HG03439 (cell line): ENCODE data around the gene NRN1L.
"Not testable (repeated sequence)": the region's sequence is repeated elsewhere in the genome, so short reads cannot be mapped to it uniquely, and the experiment has no call there.

Experiments used
- ATAC-seq: cut with Tn5 transposase; IDR thresholded peaks from one replicate; pipeline ENCODE4 v1.9.1; 2021; ENCODE audit warnings: mild to moderate bottlenecking, moderate library complexity; ENCODE audit not compliant: unreplicated experiment

Gene NRN1L

GRCh38 chr16:67884684-67885083 is at the start of gene NRN1L:
Gene NRN1L (plus strand): TSS chr16:67884885. CDS start chr16:67884904, 19 bp downstream.
- no peak for ATAC-seq

DNA sequence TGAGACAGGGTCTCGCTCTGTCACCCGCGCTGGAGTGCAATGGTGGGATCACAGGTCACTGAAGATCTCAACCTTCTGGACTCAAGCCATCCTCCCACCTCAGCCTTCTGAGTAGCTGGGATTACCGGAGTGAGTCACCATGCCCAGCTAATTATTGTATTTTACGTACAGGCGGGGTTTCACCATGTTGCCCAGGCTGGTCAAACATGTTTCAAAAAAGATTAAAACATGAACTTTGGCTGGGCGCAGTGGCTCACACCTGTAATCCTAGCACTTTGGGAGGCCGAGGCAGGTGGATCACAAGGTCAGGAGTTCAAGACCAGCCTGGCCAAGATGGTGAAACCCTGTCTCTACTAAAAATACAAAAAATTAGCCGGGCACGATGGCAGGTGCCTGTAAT is 47.5 kb upstream of the NRN1L start:
- ATAC-seq: not testable (repeated sequence)

- no peak for ATAC-seq
These were observed 46.9 kb upstream of the NRN1L start for GRCh38 chr16:67837811-67838210.

GRCh38 chr16:67841198-67841815 is 43.4 kb upstream of the NRN1L start:
- ATAC-seq: no peak

DNA sequence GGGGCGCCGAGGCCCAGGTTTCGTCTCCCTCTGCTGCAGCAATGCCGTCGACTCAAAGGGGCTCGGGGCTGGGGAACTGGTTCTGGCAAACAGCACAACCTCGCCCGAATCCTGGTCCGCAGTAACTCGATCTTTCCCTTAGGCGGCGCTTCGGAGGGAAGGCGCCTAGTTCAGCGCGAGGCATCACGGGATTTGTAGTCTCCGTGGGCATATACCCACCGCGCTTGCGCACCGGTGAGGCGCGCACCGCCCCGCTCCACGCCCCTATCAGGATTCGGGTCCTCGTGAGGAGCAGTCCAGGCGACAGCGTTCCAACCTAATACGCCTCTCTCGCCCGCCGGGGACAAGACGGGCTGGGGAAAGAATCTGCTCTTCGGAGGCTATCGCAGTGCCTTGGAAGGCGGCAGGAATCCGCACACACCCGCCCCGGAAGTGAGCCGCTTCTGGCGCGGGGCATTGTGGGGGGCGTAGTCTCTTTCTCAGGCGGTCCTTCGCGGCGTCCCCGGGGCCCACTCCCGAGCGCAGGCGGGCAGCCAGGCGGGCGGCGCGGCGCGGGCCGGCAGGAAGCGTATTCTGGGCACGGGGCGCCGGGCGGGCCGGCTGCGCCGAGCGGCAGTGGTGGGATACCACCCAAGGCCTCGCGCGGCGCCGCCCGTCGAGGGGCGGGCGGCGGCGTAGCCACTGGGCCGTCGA is 42.7 kb upstream of the NRN1L start, which contains the start of gene THAP11:
Gene THAP11 (plus strand): TSS at position 505 of the 693 bp plus-strand sequence. CDS start 235 bp downstream, outside the sequence.
- ATAC-seq: peak; percentile 44

GRCh38 chr16:67842509-67843342 is 42.0 kb upstream of the NRN1L start:
- peak; percentile 7 for ATAC-seq

- ATAC-seq: no peak
These were observed 41.3 kb upstream of the NRN1L start for GRCh38 chr16:67843343-67843765.

- no peak for ATAC-seq
These were observed 40.2 kb upstream of the NRN1L start for GRCh38 chr16:67844497-67844896.

DNA sequence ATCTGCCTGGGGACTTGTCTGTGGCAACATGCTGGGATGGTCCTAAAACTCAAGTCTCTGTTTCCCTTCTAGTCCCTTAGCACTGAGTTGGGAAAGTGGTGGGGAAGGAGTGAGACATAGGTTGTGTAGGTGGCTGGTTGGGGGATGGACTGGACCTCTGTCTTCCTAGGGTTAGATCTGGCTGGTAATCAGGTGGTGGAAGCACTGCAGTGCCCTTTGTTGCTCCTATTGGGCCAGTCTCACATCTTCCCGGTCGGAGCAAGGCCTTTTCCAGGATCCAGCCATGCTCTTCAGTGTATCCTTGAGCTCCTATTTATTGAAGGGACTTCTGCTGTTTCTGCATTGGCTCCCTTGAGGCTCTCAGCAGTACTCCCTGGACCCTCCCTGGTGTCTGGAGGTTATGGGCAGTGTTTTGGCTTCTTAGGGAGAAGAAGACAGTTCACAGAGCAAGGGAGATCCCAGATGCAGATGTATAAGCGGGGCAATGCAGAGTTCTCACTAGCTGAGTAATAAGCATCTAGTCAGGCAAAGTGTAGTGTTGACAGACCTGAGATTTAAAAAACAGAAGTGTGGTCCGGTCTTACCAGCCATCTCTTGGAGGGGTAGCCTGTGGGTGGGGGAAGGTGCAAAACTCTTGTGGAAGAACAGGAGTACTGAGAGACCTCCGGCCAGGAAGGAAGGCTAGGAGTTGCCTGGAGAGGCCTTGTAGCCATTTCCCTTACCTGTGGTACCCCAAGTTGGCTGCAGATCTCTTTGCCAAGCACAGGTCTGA is 39.2 kb upstream of the NRN1L start:
- no peak for ATAC-seq

DNA sequence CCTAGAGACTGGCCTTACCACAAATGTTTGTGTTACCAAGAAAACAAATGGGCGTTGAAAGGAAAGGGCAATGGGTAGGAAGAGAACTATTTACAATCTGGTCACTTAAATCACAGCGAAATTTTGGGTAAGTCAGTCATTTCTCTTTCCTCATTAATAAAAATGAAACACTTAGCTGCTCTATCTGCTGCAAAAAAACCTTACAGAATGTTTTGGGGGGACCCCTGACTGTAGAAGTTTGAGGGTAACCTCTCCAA is 38.7 kb upstream of the NRN1L start:
- no peak for ATAC-seq

DNA sequence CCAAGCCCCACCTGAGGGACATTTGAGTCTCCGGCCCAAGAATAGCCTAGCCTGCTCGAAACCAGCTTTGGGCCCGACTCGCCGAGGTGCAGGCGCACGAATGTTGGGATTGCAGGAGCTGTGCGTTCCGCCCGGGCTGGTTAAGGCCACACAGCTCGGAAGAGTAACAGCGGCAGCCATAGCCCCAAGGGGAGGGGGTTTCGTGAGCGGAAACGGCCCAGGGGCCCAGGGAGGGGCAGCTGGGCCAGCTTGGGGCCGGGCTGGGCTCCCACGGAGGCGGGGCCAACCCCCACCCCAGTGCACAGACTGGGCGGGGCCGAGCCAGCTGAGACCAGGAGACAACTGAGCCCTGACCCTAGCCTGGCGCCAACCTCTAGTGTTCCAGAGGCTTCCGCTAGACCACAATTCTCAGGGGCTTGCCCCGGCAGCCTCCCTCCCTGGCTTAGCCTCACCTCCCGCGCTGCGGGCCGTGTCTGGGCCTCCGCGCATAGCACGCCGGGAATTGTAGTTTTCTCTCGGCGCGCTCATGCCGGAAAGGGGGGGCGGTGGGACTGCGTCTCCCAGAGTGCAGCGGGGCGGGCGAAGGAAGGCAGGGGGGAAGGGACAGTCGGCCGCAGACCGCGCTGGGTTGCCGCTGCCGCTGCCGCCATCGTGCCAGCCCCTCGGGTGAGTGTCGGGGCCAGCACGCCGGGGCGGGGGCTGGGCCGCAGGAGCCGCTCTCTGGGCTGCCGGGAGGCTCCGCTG is 38.2 kb upstream of the NRN1L start, which contains the start of gene NUTF2:
Gene NUTF2 (plus strand): TSS at position 614 of the 744 bp plus-strand sequence. CDS start 18,198 bp downstream, outside the sequence.
- peak; percentile 56 for ATAC-seq

DNA sequence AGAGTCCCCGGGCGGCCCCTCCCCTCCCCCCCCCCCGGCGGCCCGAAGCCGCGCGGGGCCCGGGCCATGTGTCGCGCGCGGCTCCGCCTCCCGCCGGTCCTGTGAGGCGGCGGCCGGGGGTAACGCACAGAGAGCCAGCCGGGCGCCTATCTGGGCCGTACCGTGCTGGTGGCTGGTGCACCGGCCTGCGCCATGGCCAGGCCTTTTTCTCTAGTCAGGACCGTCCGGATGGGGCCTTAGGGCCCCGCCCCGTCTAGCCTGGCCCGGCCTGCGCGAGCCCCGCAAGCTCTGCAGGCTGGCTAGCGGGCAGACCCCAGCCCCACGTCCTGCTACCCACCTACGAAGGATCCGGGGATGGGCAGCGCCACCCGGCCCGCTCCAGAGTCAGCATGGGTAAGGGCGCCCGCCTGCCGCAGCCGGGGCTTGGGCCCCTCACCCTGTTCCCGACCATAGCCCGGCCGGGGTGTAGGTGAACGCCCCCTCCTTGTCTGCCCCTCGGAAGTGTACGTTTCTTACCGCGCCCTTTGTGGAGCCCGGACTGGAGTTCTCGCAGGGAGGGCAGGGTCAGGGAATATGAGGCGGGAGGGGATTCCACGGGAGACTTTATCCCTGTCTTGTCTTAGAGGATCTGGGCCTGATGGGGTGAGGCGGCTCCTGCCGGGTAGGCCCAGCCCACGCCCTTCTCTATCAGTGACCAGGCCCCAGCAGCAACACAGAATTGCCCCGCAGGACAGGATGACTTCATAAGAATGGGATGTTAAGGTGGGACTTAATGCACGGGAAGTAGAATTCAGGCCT is 37.4 kb upstream of the NRN1L start, which contains the start of gene CENPT:
Gene CENPT (minus strand): TSS at position 630 of the 798 bp plus-strand sequence. CDS start 13,834 bp downstream, outside the sequence.
- peak; percentile 37 for ATAC-seq

DNA sequence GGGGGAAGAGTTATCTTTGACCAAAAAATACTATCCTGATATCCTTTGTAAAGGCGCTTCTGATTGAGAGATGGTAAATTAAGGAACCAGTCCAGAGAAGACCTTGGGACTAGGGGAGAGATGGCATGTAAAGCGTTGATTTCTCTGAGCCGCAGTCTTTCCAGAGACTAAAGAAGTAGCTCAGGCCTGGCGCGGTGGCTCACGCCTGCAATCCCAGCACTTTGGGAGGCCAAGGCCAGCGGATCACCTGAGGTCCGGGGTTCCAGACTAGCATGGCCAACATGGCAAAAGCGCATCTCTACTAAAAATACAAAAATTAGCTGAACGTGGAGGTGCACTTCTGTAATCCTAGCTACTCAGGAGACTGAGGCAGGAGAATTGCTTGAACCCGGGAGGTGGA is 36.6 kb upstream of the NRN1L start:
- ATAC-seq: no peak

- no peak for ATAC-seq
These were observed 31.0 kb upstream of the NRN1L start for GRCh38 chr16:67853670-67854069.

DNA sequence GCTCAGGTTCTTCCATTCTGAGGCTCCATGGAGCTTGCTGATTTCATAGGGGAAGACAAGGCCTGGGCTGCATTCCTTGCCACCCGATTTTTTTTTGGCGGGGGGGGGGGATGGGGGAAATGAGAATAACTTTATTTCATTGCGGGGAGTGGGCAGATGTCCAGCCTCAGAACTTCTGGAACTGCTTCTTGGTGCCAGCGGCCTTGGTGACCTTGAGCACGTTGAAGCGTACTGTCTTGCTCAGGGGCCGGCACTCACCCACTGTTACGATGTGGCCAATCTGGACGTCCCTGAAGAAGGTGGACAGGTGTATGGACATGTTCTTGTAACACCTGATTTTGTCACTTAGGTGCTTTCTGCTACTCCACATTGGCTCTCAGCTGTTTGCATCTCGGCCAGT is 28.9 kb upstream of the NRN1L start:
- ATAC-seq: no peak

- no peak for ATAC-seq
These were observed 27.6 kb upstream of the NRN1L start for GRCh38 chr16:67856927-67857546.

DNA sequence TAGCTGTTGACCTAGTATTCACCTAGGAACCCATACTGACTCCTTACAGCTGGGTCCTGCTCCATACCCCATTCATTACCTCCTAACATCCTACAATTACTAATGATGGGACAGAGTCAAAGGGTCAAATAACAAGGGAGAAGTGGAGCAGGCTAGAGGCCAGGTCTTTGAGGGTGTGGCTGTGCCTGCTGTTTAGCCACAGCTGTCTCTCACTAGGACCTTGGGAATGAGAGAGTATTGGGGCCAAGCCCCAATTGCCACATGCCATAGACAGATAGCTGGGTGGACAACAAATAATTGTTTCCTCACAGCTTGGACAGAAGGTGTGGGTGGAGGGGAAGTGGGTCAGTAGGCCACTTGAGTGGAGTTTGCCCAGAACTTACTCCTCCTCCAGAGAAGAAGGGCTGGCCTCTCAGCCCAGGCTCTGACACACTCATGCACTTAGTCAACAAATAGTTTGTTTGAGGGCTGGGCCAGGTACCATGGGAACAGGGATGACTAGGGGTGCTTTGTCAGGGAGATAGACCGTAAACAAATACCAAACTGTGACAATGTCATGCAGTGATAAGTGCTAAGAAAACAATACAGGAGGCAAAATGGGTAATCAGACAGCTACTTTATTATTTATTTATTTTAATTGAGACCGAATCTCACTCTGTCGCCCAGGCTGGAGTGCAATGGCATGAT is 27.0 kb upstream of the NRN1L start:
- no peak for ATAC-seq

- ATAC-seq: no peak
These were observed 26.2 kb upstream of the NRN1L start for GRCh38 chr16:67858500-67858899.
